Measurements from ENCODE around the gene CBX2. TPM values are rescaled to one million over a fixed set of nuclear protein-coding genes. Genes with fewer than 3 reads are reported as not detected.
"Not testable (repeated sequence)": the region's sequence is repeated elsewhere in the genome, so short reads cannot be mapped to it uniquely, and the experiment has no call there.

The CBX2 gene
- total and polyA plus RNA-seq, 7 experiments from 2014 or later = 0.24 to 4.4 (median 0.41) TPM; not detected in 1

DNA sequence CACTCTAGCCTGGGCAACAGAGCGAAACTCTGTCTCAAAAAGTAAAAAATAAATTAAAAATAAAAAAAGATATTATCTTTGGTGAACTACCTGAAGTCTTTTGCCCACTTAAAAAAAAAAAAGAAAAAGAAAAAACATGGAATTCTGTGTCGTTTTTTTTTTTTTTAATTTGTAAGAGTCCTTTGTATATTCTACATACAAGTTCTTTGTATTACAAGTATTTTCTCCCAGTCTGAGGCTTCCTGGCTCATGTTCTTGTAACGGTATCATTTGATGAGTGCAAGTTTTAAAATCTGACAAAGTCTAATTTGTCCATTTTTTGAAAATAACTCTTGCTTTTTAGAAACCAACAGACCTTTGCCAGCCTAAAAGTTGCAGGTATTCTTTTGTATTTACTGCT, 12.2 kb upstream of the CBX2 start:
- Mint-ChIP-seq H3K36me3 (no peaks in the 10 kb centered on the region), H3K27me3 (peaks cover 5 to 27% (median 9%) of the 10 kb centered on the region in 5 donors), H3K4me3 (no peak overlapping the region), H3K9me3 (no peaks in the 10 kb centered on the region), H3K4me1 (no peaks in the 10 kb centered on the region), H3K27ac (no peak overlapping the region)
- H3K4me1 ChIP-seq (ENCODE audit: control insufficient read depth in 2 of 2, insufficient read depth in 2 of 2, low read length in 2 of 2) = no peaks in the 10 kb centered on the region
- H3K4me3 ChIP-seq (ENCODE audit: low read length) = no peak overlapping the region
- ChIA-PET POLR2A (no interaction called here), CTCF (no interaction called here)
- DNase-seq (no peak), ATAC-seq (no peak)
- H3K36me3 ChIP-seq (ENCODE audit: control insufficient read depth in 2 of 3, insufficient read depth in 3 of 3, low read length in 3 of 3) = no peaks in the 10 kb centered on the region
- no peak overlapping the region for H3K27ac ChIP-seq (ENCODE audit: low read depth, low read length)
- H3K27me3 ChIP-seq (ENCODE audit: control insufficient read depth in 2 of 2, insufficient read depth in 2 of 2, low read length in 2 of 2) = no peaks in the 10 kb centered on the region
- H3K9me3 ChIP-seq (ENCODE audit: control insufficient read depth in 2 of 3, low read length in 3 of 3) = no peaks in the 10 kb centered on the region
- intact Hi-C loops (cut with micrococcal nuclease) = no loop called here

DNA sequence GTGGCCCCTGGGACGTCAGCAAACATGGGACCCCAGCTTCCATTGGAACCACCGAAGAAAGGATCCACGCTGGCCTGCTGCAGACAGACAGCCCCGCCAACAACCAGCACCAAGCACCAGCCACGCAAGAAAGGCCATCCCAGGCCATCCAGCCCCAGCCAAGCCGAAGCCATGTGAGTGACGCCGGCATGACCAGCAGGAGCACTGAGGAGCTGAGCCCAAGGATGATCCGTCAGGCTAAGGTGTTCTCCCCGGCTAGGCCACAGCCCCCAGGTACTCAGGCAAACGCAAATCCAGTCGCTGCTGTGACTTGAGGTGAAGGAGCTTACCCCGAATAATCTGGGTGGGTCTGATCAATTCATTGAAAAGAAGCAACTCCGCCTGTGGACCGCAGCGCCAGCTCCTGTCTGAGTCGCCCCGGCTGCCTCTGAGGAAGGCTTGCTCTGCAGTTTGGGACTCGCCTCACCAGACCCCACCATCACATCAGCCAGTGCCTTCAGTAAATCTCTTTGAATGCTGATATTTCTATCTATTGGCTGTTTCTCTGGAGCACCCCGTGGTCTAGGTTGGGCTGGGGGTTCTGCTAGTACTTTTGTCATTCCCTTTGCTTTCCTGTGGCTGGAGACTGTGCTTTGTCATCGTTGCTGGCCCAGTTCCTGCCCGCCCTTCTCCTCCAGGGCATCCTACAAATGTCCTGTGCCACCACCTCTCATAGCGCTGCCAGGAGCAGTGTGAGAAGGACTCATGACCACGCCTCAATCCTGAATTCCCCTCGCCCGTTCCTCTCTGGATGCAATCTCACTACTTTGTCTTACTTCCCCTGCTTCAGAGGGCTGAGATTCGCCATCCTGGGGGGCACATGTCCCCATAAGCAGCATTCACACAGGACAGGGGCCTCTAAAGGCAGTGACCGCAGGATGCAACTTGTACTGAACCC, 8.1 kb upstream of the CBX2 start:
- no peaks in the 10 kb centered on the region for H3K9me3 ChIP-seq (ENCODE audit: control insufficient read depth in 2 of 3, low read length in 3 of 3)
- H3K27me3 ChIP-seq (ENCODE audit: control insufficient read depth in 2 of 2, insufficient read depth in 2 of 2, low read length in 2 of 2) = peaks cover 0 to 4% of the 10 kb centered on the region in 2 donors
- Mint-ChIP-seq H3K9me3 (no peaks in the 10 kb centered on the region), H3K27me3 (peaks cover 24 to 51% (median 28%) of the 10 kb centered on the region in 5 donors), H3K36me3 (peaks cover 0 to 3% (median 0%) of the 10 kb centered on the region in 5 donors), H3K4me1 (no peaks in the 10 kb centered on the region), H3K4me3 (peak overlapping the region in 1 of 10 donors; percentile 39), H3K27ac (no peak overlapping the region)
- H3K27ac ChIP-seq (ENCODE audit: low read depth, low read length) = no peak overlapping the region
- DNase-seq (no peak), ATAC-seq (no peak)
- intact Hi-C loops (cut with micrococcal nuclease) = no loop called here
- no peak overlapping the region for H3K4me3 ChIP-seq (ENCODE audit: low read length)
- POLR2A ChIA-PET = no interaction called here
- CTCF ChIA-PET = interaction anchor here (0.7 kb wide), 1 partner anchor 286 kb away, joined by 4 read pairs; no protein-coding TSS in a partner anchor
- H3K4me1 ChIP-seq (ENCODE audit: control insufficient read depth in 2 of 2, insufficient read depth in 2 of 2, low read length in 2 of 2) = no peaks in the 10 kb centered on the region
- no peaks in the 10 kb centered on the region for H3K36me3 ChIP-seq (ENCODE audit: control insufficient read depth in 2 of 3, insufficient read depth in 3 of 3, low read length in 3 of 3)

DNA sequence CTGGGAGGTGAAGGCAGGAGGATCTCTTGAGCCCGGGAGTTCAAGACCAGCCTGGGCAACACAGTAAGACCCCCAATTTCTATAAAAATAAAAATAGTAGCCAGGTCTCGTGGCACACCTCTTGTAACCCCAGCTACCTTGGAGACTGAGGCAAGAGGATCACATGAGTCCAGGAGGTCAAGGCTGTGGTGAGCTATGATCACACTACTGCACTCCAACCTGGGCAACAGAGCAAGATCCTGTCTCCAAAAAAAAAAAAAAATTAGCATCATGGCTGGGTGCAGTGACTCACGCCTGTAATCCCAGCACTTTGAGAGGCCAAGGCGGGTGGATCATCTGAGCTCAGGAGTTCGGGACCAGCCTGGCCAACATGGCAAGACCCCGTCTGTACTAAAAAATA, 6.7 kb upstream of the CBX2 start:
- Mint-ChIP-seq H3K27ac (no peak overlapping the region), H3K36me3 (peaks cover 0 to 3% (median 0%) of the 10 kb centered on the region in 5 donors), H3K4me1 (peaks cover 0 to 1% (median 0%) of the 10 kb centered on the region in 7 donors), H3K9me3 (no peaks in the 10 kb centered on the region), H3K27me3 (peaks cover 39 to 65% (median 42%) of the 10 kb centered on the region in 5 donors), H3K4me3 (no peak overlapping the region)
- ChIA-PET POLR2A (interaction anchor here (0.6 kb wide), 1 partner anchor 25 kb away, joined by 6 read pairs; no protein-coding TSS in a partner anchor), CTCF (no interaction called here)
- Histone ChIP-seq H3K9me3 (ENCODE audit: control insufficient read depth in 2 of 3, low read length in 3 of 3) (no peaks in the 10 kb centered on the region), H3K27me3 (ENCODE audit: control insufficient read depth in 2 of 2, insufficient read depth in 2 of 2, low read length in 2 of 2) (peaks cover 2 to 4% of the 10 kb centered on the region in 2 donors), H3K36me3 (ENCODE audit: control insufficient read depth in 2 of 3, insufficient read depth in 3 of 3, low read length in 3 of 3) (no peaks in the 10 kb centered on the region), H3K4me1 (ENCODE audit: control insufficient read depth in 2 of 2, insufficient read depth in 2 of 2, low read length in 2 of 2) (no peaks in the 10 kb centered on the region), H3K27ac (ENCODE audit: low read depth, low read length) (no peak overlapping the region), H3K4me3 (ENCODE audit: low read length) (no peak overlapping the region)
- ATAC-seq (no peak), DNase-seq (no peak)
- intact Hi-C loops (cut with micrococcal nuclease) = no loop called here

- H3K9me3 ChIP-seq (ENCODE audit: control insufficient read depth in 2 of 3, low read length in 3 of 3); H3K36me3 ChIP-seq (ENCODE audit: control insufficient read depth in 2 of 3, insufficient read depth in 3 of 3, low read length in 3 of 3); H3K9me3 Mint-ChIP-seq; H3K27ac ChIP-seq (ENCODE audit: low read depth, low read length); H3K4me1 ChIP-seq (ENCODE audit: control insufficient read depth in 2 of 2, insufficient read depth in 2 of 2, low read length in 2 of 2); ATAC-seq; intact Hi-C loops (cut with micrococcal nuclease); DNase-seq; CTCF ChIA-PET; H3K4me3 Mint-ChIP-seq; H3K4me3 ChIP-seq (ENCODE audit: low read length); H3K27ac Mint-ChIP-seq; H3K36me3 Mint-ChIP-seq; POLR2A ChIA-PET: not testable (repeated sequence)
- Mint-ChIP-seq H3K27me3 (peaks cover 43 to 74% (median 54%) of the 10 kb centered on the region in 5 donors), H3K4me1 (peaks cover 3 to 13% (median 9%) of the 10 kb centered on the region in 7 donors)
- H3K27me3 ChIP-seq (ENCODE audit: control insufficient read depth in 2 of 2, insufficient read depth in 2 of 2, low read length in 2 of 2) = peaks cover 7 to 14% of the 10 kb centered on the region in 2 donors
These were observed 5.2 kb upstream of the CBX2 start for GRCh38 chr17:79772726-79773125.

- H3K27ac Mint-ChIP-seq = no peak overlapping the region
- ChIA-PET POLR2A (no interaction called here), CTCF (no interaction called here)
- intact Hi-C loops (cut with micrococcal nuclease) = no loop called here
- H3K4me1 Mint-ChIP-seq = peaks cover 10 to 25% (median 18%) of the 10 kb centered on the region in 7 donors
- H3K9me3 Mint-ChIP-seq = peaks cover 0 to 1% (median 0%) of the 10 kb centered on the region in 11 donors
- H3K4me1 ChIP-seq (ENCODE audit: control insufficient read depth in 2 of 2, insufficient read depth in 2 of 2, low read length in 2 of 2) = peaks cover 7 to 10% of the 10 kb centered on the region in 2 donors
- no peak overlapping the region for H3K27ac ChIP-seq (ENCODE audit: low read depth, low read length)
- no peak for ATAC-seq
- no peak overlapping the region for H3K4me3 Mint-ChIP-seq
- H3K4me3 ChIP-seq (ENCODE audit: low read length) = no peak overlapping the region
- H3K27me3 Mint-ChIP-seq = peaks cover 53 to 69% (median 62%) of the 10 kb centered on the region in 5 donors
- H3K9me3 ChIP-seq (ENCODE audit: control insufficient read depth in 2 of 3, low read length in 3 of 3) = no peaks in the 10 kb centered on the region
- peaks cover 10 to 24% of the 10 kb centered on the region in 2 donors for H3K27me3 ChIP-seq (ENCODE audit: control insufficient read depth in 2 of 2, insufficient read depth in 2 of 2, low read length in 2 of 2)
- H3K36me3 ChIP-seq (ENCODE audit: control insufficient read depth in 2 of 3, insufficient read depth in 3 of 3, low read length in 3 of 3) = no peaks in the 10 kb centered on the region
- H3K36me3 Mint-ChIP-seq = peaks cover 0 to 3% (median 0%) of the 10 kb centered on the region in 5 donors
- DNase-seq = no peak
These were observed 3.4 kb upstream of the CBX2 start for GRCh38 chr17:79774561-79774975.

DNA sequence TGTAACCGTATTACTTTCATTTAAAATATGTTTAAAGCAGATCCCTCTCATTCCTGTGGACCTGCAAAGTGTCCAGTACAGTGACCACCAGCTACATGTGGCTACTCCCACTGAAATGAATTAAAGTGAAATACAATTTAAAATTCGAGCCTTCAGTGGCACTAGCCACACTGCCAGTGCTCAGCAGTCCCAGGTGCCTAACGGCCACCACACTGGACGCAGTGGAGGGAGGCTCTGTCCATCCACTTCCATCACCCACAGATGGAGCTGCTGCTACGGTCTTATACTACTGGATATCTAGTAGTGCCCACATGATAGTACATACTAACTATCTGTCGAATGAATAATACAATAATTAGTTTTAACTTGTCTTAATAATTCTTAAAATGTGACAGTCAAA, 2.3 kb upstream of the CBX2 start:
- Histone ChIP-seq H3K36me3 (ENCODE audit: control insufficient read depth in 2 of 3, insufficient read depth in 3 of 3, low read length in 3 of 3) (no peaks in the 10 kb centered on the region), H3K27ac (ENCODE audit: low read depth, low read length) (no peak overlapping the region), H3K9me3 (ENCODE audit: control insufficient read depth in 2 of 3, low read length in 3 of 3) (no peaks in the 10 kb centered on the region), H3K4me1 (ENCODE audit: control insufficient read depth in 2 of 2, insufficient read depth in 2 of 2, low read length in 2 of 2) (peaks cover 7 to 10% of the 10 kb centered on the region in 2 donors), H3K4me3 (ENCODE audit: low read length) (no peak overlapping the region), H3K27me3 (ENCODE audit: control insufficient read depth in 2 of 2, insufficient read depth in 2 of 2, low read length in 2 of 2) (peaks cover 11 to 26% of the 10 kb centered on the region in 2 donors)
- peaks cover 0 to 1% (median 0%) of the 10 kb centered on the region in 11 donors for H3K9me3 Mint-ChIP-seq
- no peak overlapping the region for H3K27ac Mint-ChIP-seq
- H3K36me3 Mint-ChIP-seq = peaks cover 0 to 3% (median 0%) of the 10 kb centered on the region in 5 donors
- CTCF ChIA-PET = no interaction called here
- no peak for ATAC-seq
- intact Hi-C loops (cut with micrococcal nuclease) = loop anchor here (2.0 to 5.0 kb wide), 2 partner anchors 29 to 37 kb away; no protein-coding TSS in a partner anchor
- H3K4me3 Mint-ChIP-seq = no peak overlapping the region
- peaks cover 62 to 69% (median 64%) of the 10 kb centered on the region in 5 donors for H3K27me3 Mint-ChIP-seq
- H3K4me1 Mint-ChIP-seq = peaks cover 10 to 30% (median 19%) of the 10 kb centered on the region in 7 donors
- DNase-seq = no peak
- POLR2A ChIA-PET = interaction anchor here (0.6 to 1.6 kb wide), 4 partner anchors 10 to 217 kb away, joined by 3 to 4 read pairs (median 4); no protein-coding TSS in a partner anchor
